IPS DF 4.7 (cell line): Measurements from ENCODE around the gene KPNA1.

ENCODE experiments used
- DNase-seq: peaks from one replicate; pipeline ENCODE4 v3.0.0-alpha.2; 2013; ENCODE audit warnings: low spot score; ENCODE audit errors: extremely low read depth

Gene KPNA1

DNA sequence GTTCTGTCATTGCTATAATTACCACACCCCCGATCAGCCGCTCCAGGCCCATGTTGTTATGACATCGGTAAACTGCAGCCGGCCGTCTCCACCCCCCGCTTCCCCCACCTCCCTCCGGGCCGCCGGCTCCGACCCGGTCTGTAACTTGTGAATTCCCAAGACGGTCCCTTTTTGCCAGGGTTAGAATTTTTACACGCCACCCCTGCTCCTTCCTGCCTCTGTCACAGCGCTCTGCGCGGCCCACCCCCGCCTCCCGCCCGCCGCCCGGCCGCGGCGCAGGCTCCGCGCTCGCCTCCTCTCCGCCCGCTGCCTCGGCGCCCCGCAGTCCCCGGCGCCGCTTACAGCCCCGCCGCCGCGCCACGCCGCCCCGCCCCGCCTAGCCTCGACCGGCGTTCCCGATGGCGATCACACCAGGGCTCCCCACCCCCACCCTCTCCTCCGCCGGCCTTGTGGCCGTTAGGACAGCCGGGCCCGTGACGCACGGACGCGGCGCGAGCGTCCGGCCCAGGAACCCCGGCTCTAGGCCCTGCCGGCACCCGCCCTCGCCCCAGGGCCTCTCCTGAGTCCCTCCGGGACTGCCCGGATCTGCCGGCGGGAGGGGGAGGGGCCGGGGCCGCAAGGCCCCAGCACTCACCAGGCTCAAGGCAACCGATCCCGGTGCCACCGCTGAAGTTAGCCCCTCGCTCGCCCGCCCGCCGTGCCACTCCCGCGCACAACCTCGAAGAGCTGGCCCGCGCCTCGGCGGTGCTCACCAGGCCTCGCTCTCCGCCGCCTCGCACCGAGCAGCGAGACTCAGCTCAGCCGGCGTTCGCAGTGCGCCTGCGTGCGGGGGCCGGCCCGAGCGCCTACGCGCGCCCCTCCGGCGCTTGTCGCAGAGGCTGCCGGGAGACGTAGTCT lies at the start of gene KPNA1:
Gene KPNA1, minus strand, starts transcription at position 817 of the 897 bp plus-strand sequence. CDS start 18,374 bp downstream, outside the sequence.
- no peak for DNase-seq

DNA sequence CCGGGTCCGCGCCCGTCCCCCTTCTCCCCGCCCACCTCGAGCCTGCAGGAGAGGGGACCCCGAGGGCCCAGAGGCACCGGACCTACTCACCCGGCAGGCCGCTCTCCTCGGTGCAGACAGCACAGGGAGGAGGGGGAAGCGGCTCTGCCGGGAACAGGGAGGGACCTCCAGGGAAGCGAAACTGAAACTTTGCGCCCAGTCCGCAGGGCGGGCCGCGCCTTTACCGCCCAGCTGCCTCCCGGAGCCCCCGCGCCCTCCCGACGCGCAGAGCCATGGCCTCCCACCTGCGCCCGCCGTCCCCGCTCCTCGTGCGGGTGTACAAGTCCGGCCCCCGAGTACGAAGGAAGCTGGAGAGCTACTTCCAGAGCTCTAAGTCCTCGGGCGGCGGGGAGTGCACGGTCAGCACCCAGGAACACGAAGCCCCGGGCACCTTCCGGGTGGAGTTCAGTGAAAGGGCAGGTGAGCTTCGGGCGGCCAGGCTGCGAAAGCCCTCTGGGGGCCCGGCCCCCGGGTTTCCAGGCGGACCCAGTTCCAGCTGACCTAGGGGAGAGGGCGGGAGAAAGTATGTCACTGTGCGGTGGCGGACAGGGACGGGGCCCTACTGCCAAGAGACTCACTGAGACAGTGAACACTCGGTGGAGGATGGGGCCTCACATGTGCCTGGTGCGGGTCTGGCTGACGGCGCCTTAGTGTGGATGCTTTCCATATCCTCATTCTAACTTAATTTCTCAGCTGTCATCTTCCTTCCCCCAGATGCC lies 49.6 kb upstream of the KPNA1 start, which contains the start of the genes DTX3L and PARP9:
Gene DTX3L, plus strand, starts transcription at position 184 of the 758 bp plus-strand sequence. Its CDS starts 89 bp downstream, at position 273.
Gene PARP9, minus strand, starts transcription at position 146 of the 758 bp plus-strand sequence. CDS start 4,680 bp downstream, outside the sequence.
- no peak for DNase-seq

DNA sequence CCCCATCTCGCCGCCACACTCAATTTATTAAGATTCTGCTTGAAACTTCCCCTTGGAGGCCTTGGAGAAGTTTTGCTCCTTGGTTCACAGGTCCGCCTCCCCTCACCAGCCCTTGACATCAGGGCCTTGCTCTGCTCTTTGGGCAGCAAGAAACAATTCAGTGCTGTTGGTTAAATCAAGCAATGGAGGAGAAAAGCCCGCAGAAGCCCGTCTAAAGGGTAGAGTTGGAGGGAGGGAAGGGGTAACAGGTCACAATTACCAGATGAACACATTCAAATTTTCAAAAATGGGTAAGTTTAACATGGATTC lies 48.9 kb upstream of the KPNA1 start:
- no peak for DNase-seq

DNA sequence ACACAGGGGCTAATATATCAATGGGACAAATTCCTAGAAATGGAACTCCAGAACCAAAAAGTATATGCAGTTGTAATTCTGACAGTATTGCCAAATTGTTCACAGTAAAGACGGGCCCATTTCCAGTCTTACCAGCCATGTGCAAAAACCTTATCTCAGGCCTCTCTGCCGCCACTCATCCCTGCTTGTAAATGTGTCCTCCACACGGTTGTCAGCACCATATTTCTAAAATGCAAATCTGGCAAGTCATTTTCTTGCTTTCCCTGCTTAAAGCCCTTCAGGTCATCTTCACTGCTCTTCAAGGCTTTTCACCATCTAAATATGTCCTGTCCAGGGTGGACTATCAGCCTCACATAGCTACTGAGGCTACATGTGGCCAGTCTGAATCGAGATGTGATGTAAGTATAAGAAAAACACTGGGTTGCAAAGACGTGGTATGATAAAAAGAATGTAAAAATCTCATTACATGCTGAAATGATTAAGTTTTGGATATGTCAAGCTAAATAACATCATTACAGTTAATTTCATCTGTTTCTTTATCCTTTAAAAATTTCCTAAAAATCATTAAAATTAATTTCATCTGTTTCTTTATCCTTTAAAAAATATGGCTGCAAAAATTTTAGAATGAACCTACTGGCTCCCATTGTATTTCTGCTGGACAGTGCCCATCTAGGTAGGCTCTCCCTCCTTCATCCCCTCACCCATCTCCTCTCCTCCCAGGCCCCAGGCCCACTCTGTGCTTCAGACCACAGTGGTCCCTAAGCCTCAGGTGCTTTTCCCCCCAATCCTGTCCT lies 48.4 kb upstream of the KPNA1 start:
- DNase-seq, result no peak

DNA sequence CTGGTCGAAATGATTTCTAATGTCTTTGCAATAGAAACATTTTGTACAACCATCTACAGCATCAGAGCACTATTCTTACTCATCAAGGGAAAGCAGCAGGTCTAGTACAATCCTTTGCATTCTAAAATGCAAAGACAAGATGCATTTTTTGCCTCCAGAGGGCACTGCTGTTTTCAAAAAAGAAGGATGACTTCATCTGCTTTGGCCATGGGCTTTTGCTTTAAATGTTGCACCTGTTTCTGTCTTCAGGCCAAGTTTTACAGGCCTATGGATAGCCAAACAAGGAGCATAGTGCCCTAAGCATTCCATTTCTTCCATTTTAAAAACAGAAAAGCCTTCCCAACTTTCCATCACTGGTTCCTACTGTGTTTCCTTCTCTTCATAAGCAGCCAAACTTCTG lies 45.9 kb upstream of the KPNA1 start:
- DNase-seq, result no peak

DNA sequence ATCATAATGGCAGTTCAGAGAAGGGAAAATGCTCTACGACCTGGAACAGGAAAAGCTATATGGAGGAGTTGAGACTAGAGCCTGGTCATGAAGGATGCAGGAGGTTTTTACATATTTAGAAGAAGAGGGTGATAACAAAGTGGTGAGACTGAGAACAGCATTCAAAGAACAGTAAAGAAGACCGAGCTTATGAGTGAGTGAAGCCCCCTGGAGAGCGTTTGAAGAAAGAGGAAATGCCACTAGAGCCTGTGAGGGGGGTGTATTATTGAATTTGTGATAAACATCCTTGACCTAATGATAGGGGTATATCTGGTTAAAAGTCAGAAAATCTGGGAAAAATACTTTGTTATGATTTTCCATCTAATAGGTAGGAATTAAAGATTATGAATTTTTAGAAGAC lies 45.2 kb upstream of the KPNA1 start:
- DNase-seq, result no peak

DNA sequence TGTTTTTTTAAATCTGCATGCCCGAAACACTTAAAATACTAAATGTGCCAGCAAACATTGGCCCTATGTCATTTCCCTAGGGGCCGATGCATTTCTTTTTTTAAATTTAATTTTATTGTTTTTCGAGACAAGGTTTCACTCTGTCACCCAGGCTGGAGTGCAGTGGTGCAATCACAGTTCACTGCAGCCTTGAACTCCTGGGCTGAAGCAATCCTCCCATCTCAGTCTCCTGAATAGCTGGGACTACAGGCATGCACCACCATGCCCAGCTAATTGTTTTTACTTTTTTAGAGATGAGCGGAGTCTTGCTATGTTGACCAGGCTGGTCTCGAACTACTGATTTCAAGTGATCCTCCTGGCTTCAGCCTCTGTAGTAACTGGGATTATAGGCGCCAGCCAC lies 43.9 kb upstream of the KPNA1 start:
- DNase-seq, result no peak

DNA sequence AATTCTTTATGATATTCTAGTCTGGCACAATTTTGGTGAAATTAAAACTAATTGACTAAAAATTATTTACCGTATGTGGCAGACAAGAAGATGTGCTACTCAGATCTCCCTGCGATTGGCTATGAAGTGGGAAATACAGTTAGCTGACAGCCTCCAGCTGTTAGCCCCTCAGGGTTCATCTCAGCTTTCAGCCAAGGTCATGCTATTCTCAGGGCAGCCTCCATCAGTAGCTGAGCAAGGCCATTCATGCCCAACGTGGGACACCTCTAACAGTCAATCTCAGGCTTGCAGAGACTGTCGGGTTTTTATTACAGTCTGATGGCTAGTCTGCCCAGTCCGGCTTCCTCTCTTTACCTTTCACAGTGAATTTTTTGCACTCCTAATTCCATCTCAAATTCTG lies 42.6 kb upstream of the KPNA1 start:
- no peak for DNase-seq

DNA sequence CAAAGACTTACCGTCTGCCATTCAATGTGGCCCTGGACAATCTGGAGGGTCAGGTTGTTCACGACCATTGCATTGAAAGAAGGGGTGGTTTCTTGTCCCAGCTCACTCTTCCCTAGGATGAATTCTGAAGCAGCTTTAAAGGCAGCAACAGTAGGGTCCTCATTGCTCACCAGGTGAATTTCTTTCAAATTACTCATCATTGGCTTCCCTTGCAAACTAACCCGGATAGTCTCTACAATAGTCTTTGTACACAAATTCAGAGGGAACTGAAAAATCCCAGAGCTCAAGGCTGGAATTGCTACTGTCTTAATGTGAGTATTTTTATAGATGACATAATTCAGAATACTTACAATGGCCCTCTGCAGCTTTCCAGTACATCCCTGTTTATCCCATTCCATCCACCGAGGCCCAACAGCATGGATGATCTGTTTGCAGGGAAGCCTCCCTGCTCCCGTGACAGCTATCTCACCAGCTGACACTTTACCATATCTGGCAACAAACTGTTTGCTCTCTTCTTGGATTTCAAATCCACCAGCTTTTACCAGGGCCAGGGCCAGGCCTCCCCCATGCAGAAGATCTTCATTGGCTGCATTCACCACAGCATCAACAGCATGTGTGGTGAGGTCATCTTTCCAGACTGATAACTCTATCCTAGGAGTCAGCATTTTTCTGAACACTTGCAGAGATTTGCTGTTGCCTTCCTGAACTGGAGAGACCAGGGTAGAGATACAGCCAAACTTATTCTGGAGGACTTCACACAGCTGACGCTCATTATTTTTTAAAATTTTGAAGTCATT lies 40.7 kb upstream of the KPNA1 start:
- no peak for DNase-seq

DNA sequence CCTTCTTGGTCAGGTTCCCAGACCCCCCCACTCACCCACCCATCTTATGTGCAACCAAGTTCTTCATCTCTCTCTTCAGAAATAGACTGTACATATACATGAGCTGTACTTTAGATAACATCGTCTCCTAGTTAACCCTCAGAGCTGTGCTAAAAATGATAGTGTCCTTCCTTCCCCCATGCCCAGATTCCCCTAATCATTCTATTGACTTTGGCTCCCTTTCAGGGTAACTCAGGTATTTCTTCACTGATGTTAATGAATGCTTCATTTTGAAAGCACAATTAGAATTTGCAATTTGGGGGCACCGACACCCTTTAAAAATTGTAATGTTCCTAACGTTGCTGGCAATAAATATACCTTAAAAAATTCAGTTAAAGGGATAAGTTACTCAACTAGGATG lies 38.4 kb upstream of the KPNA1 start:
- no peak for DNase-seq

DNA sequence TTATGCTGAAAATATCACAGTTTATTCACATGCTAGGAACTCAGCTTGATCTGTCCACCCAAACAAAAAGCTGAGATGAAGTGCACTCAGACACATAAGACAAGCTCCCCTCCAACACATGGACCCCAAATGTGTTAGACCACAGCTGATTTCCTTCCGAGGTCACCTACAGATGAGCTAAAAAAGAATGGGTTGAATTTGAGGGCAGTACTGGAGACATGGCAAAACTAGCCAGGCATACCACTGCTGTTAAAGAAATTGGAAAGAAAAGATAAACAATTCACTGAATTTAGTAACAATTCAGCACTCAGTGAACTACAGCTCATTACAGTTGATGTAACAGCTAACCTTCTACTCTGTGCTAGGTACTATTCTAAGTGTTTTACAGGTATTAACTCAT lies 33.9 kb upstream of the KPNA1 start:
- no peak for DNase-seq

DNA sequence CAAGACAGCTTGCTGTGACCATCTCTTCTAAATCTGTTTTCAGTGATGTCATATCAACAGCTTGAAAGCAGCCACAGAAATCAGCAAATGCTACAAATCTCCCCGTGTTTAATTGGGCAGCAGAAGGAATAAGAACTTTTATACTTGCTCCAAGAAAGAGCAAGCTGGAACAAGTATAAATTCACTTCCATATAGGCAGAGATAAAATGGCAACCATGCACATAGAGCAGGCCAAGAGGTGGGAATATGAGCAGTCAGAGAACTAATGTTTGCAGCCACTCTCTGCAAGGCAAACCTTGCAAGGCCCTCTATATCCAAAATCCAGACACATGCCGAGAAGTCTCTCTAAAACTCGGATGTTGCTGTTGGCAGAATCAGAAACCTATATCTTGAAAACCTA lies 33.3 kb upstream of the KPNA1 start:
- no peak for DNase-seq

DNA sequence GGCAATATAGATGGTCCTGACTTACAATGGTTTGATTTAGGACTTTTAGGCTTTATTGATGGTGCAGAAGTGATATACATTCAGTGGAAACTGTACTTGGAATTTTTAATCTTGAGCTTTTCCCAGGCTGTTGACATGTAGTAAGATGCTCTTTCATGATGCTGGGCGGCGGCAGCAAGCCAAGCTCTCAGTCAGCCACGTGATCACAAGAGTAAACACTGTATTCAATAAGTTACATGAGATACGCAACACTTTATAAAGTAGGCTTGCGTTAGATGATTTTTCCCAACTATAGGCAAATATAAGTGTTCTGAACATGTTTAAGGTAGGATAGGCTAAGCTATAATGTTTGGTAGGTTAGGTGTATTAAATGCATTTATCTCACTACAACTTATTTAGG lies 31.4 kb upstream of the KPNA1 start:
- DNase-seq, result no peak

DNA sequence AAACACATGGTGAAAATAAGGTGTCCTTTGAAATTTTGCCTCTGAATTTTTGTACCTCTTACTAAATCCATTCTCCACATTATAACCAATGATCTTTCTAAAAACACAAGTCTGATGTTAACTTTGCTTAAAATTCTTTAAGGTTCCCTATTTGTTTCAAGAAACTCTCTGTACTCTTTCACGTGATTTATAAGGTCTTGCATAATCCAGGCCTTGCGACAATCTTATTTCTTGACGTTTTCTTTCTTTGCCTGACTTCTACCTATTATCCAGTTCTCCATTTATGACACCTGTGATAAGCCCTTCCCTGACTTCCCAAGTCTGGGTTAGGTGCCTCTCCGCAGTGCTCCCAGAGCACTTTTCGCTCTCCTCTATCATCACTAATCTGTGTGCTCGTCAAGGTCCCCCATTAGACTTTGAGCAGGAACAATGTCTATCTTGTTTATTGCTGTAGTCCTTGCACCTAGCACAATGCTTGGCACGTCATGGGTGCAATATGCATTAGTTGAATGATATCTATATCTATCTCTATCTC lies 24.3 kb upstream of the KPNA1 start:
- DNase-seq, result no peak

DNA sequence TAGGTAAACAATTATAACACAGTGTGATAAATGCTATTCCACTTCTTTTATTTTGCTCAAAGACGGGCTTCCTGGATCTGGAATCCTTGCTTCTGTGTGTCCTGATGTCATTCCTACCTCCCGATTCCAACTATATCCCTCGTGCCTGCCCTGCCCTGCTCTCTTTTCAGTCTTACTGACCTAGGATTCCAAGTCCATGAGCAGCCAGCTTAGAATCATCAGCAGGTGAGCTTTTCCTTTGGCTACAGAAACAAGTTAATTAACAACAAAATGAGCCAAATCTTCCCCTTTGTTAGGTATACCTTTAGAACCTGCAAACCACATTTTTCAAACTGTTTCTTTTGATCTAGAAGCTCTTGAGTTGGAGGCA lies 21.9 kb upstream of the KPNA1 start:
- no peak for DNase-seq

DNA sequence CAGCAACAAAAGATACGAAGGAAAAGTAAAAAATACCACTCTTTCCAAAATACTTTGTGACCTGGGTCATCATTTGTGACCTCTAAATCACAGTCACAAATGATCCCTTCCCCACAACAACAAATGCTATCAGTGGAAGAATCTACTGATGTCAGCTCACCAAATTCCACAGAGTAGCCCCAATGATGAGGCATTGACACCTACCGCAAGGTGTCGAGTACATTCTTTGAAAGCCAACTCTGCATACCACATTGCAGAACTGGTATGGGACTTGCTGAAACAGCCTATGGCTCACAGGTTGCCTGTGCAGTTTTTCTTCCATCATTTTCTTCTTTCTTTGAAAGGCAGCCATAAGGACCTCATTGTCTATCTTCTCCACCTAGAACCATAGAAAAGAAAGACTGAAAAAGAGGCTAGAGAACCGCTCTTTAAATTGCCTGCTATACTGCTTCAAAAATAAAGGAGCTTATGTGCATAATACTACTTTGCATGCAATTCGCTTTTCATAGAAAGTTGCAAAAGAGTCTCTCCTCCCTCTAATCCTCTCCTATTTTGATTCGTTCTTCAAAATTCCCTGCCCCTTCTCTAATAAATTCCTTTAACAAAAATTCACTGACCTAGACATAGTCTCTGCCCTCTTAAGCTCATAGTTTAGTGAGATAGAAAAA lies 21.4 kb upstream of the KPNA1 start:
- no peak for DNase-seq

DNA sequence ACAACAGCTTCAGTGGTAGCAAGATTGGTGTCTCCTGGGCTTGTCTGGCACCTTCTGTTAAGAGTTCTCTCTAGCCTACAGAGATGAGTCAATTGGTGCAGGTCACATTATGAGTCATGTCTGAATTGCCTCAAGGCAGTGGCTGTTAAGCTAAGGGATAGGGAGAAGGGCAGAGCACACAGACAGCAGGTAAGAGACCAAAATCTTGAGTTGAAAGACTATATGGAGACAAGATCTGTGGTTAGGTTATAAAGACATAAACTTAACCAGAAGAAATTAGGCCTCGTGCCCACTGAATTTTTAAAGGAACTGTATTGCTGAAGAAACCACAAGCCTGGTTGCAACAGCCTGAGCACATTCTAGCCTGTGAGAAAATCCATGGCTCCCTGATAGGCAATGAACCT lies 19.2 kb upstream of the KPNA1 start:
- no peak for DNase-seq

DNA sequence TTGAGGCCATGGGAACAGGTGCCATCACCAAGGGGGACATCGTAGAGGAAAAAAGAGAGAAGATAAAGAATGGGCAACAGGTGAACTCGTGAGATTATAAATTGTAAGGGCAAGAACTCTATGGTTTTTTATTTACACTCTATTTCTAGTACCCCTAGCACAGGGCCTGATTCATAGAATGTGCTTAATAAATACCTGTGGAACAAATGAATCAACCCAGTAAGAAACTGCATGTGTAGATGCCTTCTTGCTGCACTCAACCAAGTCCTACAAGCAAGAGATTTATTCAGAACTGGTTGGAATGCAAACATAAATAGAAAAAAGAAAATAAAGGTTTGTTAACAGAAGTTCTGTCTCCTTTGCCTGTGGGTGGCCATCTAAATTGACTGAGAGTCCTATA lies 18.7 kb upstream of the KPNA1 start:
- DNase-seq, result no peak

DNA sequence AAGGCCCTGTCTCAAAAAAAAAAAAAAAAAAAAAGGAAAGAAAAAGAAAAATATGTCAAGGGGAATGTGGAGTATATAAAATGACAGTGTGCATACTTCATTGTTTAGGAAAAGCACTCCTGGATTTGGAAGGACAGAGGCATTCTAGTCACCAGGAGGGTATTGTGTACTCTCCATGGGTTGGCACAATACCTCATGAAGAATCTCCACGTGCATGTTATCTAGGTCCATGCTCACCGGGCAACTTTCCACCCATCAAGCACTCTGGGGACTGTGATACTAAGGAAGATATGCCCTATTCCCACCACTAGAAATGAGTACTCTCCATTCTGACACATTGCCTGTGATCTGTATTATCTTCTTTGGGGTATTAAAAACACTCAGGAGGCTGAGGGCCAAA lies 15.4 kb upstream of the KPNA1 start:
- no peak for DNase-seq

DNA sequence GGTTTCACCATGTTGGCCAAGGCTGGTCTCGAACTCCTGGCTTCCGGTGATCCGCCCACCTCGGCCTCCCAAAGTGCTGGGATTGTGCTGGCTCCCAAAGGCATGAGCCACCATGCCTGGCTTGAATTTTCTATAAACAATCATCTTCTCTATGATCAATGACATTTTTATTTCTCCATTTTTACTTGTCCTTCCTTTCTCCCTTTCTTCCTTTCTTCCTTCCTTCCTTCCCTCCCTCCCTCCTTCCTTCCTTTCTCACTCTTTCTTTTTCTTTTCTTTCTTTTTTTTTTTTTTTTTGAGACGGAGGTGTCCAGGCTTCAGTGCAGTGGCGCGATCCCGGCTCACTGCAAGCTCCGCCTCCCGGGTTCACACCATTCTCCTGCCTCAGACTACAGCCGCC lies 8.6 kb upstream of the KPNA1 start:
- DNase-seq, result no peak
